Panc1 (cell line): ENCODE data around the gene CDKAL1. TPM values are rescaled to one million over a fixed set of nuclear protein-coding genes. Genes with fewer than 3 reads are reported as not detected.

Experiments
- ATAC-seq: fragments of 200-7000 bp; cut with Tn5 transposase; 2 replicates; pipeline ENCODE4 v1.9.1; 2020; ENCODE audit warnings: mild to moderate bottlenecking, moderate library complexity
- BruUV-seq: library from RNA; stranded (reverse); fragments of 400-500 nt; replicated peaks from 2 replicates; lab custom pipeline; 2021; lab: Mats Ljungman, UMichigan
- CTCF ChIA-PET: fragments of 300-600 bp; sonication (Branson Sonifier 250); formaldehyde crosslinking; loops from one replicate; lab custom pipeline; 2022; ENCODE audit warnings: antibody characterized with exemption; lab: Charles Lee
- POLR2A ChIA-PET: fragments of 300-600 bp; sonication (Branson Sonifier 250); formaldehyde crosslinking; loops from one replicate; lab custom pipeline; 2022; ENCODE audit warnings: antibody characterized with exemption; lab: Charles Lee
- DNase-seq: peaks from one replicate; pipeline ENCODE4 v3.0.0-alpha.2; 2010; ENCODE audit warnings: low read depth, low spot score
- H3K27ac ChIP-seq: 2 replicates; pipeline ENCODE4 v1.5.1; 2011; ENCODE audit warnings: mild to moderate bottlenecking, low read length, inconsistent platforms
- H3K27me3 ChIP-seq: fragments of 200-500 bp; sonication (Bioruptor generic); 2 replicates; pipeline ENCODE4 v1.6.0; 2014; ENCODE audit warnings: low read length, inconsistent platforms; ENCODE audit not compliant: control insufficient read depth, insufficient read depth
- H3K36me3 ChIP-seq: fragments of 200-500 bp; sonication (Bioruptor generic); 2 replicates; pipeline ENCODE4 v1.5.1; 2014; ENCODE audit warnings: inconsistent platforms, mild to moderate bottlenecking, low read length, moderate library complexity; ENCODE audit not compliant: control insufficient read depth, insufficient read depth
- H3K4me1 ChIP-seq: 2 replicates; pipeline ENCODE4 v1.5.1; 2011; ENCODE audit warnings: inconsistent platforms, mild to moderate bottlenecking, low read length, moderate library complexity; ENCODE audit not compliant: control insufficient read depth, insufficient read depth
- H3K4me3 ChIP-seq, 2 experiments: 2 replicates each; pipeline ENCODE4 v1.5.1; 2011 to 2012; ENCODE audit warnings: low read depth in 2 of 2, low read length in 2 of 2, mild to moderate bottlenecking in 2 of 2, inconsistent platforms in 1 of 2, moderate library complexity in 1 of 2
- H3K9me3 ChIP-seq: fragments of 200-500 bp; sonication (Bioruptor generic); 2 replicates; pipeline ENCODE4 v1.5.1; 2014; ENCODE audit warnings: low read depth, mild to moderate bottlenecking, inconsistent platforms, low read length, moderate library complexity; ENCODE audit not compliant: control insufficient read depth, insufficient read depth
- CTCF ChIP-seq: fragments of 450-650 bp; IDR thresholded peaks from 2 replicates; pipeline ENCODE4 v1.5.1; 2017; ENCODE audit warnings: mild to moderate bottlenecking
- POLR2AphosphoS5 ChIP-seq: IDR thresholded peaks from 2 replicates; pipeline ENCODE4 v1.6.1; 2012; ENCODE audit warnings: mild to moderate bottlenecking, low read depth, low read length, moderate library complexity
- REST ChIP-seq, 2 experiments: IDR thresholded peaks; 2 replicates each; pipeline ENCODE4 v1.6.1; 2011 to 2012; ENCODE audit warnings: low read depth in 2 of 2, control low read depth in 1 of 2, low read length in 1 of 2, mild to moderate bottlenecking in 1 of 2, moderate library complexity in 1 of 2; ENCODE audit not compliant: insufficient read depth in 1 of 2
- SIN3A ChIP-seq: IDR thresholded peaks from 2 replicates; pipeline ENCODE4 v1.6.1; 2012; ENCODE audit warnings: low read depth, mild to moderate bottlenecking, low read length, moderate library complexity, borderline replicate concordance; ENCODE audit not compliant: insufficient read depth
- TCF7L2 ChIP-seq: IDR thresholded peaks from 2 replicates; pipeline ENCODE4 v1.6.1; 2011; ENCODE audit warnings: mild to moderate bottlenecking, low read depth, low read length, inconsistent platforms
- in situ Hi-C: cut with HindIII; loops from 2 replicates; pipeline ENCODE4 v1.10.0; 2016; ENCODE audit warnings: low sequenced_read_pairs, low pct_unique_long_range_greater_than_20kb
- intact Hi-C: fragments of 100-400 bp; cut with micrococcal nuclease; formaldehyde crosslinking; loops from one replicate; pipeline ENCODE4 v1.10.0; 2022; ENCODE audit not compliant: unreplicated experiment
- total RNA-seq: library from RNA; stranded (reverse); gene quantifications from one replicate; pipeline ENCODE4 v1.2.1, GENCODE V29; 2021; ENCODE audit not compliant: unreplicated experiment

Gene CDKAL1
- total RNA-seq, 1 experiment from 2014 or later = 14.5 TPM

GRCh38 chr6:20681243-20681684 is 147.0 kb downstream of the CDKAL1 start:
- TF ChIP-seq REST (IDR thresholded peaks at IDR 0.05; ENCODE audit: insufficient read depth in 1 of 2, low read depth in 2 of 2, low read length in 1 of 2) (no peak), CTCF (no peak), POLR2AphosphoS5 (no peak), TCF7L2 (no peak), SIN3A (no peak)
- BruUV-seq = no TSS peak
- Histone ChIP-seq H3K27ac (no peak overlapping the region), H3K4me1 (peaks cover 5% of the 10 kb centered on the region; the same call in 1 of the 2 replicates), H3K9me3 (no peaks in the 10 kb centered on the region), H3K27me3 (no peaks in the 10 kb centered on the region), H3K4me3 (no peak overlapping the region), H3K36me3 (no peaks in the 10 kb centered on the region)
- DNase-seq = no peak
- POLR2A ChIA-PET = interaction anchor here (0.5 kb wide), 1 partner anchor 769 kb away, joined by 4 read pairs; no protein-coding TSS in a partner anchor
- in situ Hi-C loops (no loop called here), intact Hi-C loops (no loop called here)
- CTCF ChIA-PET = no interaction called here
- no peak for ATAC-seq

GRCh38 chr6:20684474-20684873 is 150.2 kb downstream of the CDKAL1 start:
- Histone ChIP-seq H3K4me3 (no peak overlapping the region), H3K36me3 (no peaks in the 10 kb centered on the region), H3K4me1 (peaks cover 13% of the 10 kb centered on the region), H3K27ac (no peak overlapping the region), H3K9me3 (no peaks in the 10 kb centered on the region), H3K27me3 (no peaks in the 10 kb centered on the region)
- CTCF ChIA-PET = no interaction called here
- BruUV-seq = no TSS peak
- intact Hi-C loops (no loop called here), in situ Hi-C loops (no loop called here)
- ATAC-seq (no peak), DNase-seq (no peak)
- TF ChIP-seq REST (IDR thresholded peaks at IDR 0.05; ENCODE audit: insufficient read depth in 1 of 2, low read depth in 2 of 2, low read length in 1 of 2) = no peak
- TF ChIP-seq SIN3A = no peak
- TF ChIP-seq POLR2AphosphoS5 = no peak
- TF ChIP-seq CTCF = no peak
- no peak for TF ChIP-seq TCF7L2
- POLR2A ChIA-PET = no interaction called here
